Heart left ventricle (tissue), 13 donors: ENCODE results near the gene TBX2.

Experiments used
- CTCF ChIP-seq, 12 donors: fragments of 200-600 bp; sonication (generic) in 4 of 12; IDR thresholded peaks; one replicate each; pipeline versions ENCODE4 v1.5.0 to v1.8.0; 2018 to 2022; ENCODE audit warnings: antibody characterized with exemption in 12 of 12, mild to moderate bottlenecking in 5 of 12
- POLR2A ChIP-seq, 2 donors: fragments of 450-650 bp; IDR thresholded peaks; one replicate each; pipeline ENCODE4 v1.6.1; 2017; ENCODE audit warnings: antibody characterized with exemption in 2 of 2, mild to moderate bottlenecking in 2 of 2, moderate library complexity in 2 of 2
- donor health status: ischemic (EF 13 %, LVEDD 7.1; RV severe dilation, severe dysfunction).
- donor health status: DM: no; HTN: yes; CAD: no.
- donor health status: DM: no; HTN: no; CAD: no.
- donor health status: ischemic (EF 25% LVEDD 6.9; RV normal size, moderate dysfunction).
- donor health status: ischemic (EF 25% LVEDD 5.7; RV mildly dilated, moderate dysfunction).
- donor health status: ischemic (EF 35%, LVEDD 5.7; RV mildly dilated, moderate dysfunction).
- donor health status: nonischemic (EF 11% LVEDD 7.7; RV severe dilation, severe dysfunction).
- donor health status: DM: yes; HTN: yes; CAD: no.
- donor health status: PGD.
- donor health status: ischemic (EF 29% LVEDD 5.4; RV normal size, mild dysfunction).
- donor health status: nonischemic (EF 23%, LVEDD 6.1; RV moderate dilation, normal function).

GRCh38 chr17:61436273-61436672 lies 36.6 kb downstream of the TBX2 start:
- TF ChIP-seq CTCF (IDR thresholded peaks at IDR 0.05) (no peak), POLR2A (IDR thresholded peaks at IDR 0.05) (no peak)
